HG03175 (cell line): ENCODE data around the gene ADAR.

Source experiments
- ATAC-seq: cut with Tn5 transposase; IDR thresholded peaks from one replicate; pipeline ENCODE4 v1.9.1; 2021; ENCODE audit warnings: mild to moderate bottlenecking, moderate library complexity; ENCODE audit not compliant: unreplicated experiment

ADAR gene

DNA sequence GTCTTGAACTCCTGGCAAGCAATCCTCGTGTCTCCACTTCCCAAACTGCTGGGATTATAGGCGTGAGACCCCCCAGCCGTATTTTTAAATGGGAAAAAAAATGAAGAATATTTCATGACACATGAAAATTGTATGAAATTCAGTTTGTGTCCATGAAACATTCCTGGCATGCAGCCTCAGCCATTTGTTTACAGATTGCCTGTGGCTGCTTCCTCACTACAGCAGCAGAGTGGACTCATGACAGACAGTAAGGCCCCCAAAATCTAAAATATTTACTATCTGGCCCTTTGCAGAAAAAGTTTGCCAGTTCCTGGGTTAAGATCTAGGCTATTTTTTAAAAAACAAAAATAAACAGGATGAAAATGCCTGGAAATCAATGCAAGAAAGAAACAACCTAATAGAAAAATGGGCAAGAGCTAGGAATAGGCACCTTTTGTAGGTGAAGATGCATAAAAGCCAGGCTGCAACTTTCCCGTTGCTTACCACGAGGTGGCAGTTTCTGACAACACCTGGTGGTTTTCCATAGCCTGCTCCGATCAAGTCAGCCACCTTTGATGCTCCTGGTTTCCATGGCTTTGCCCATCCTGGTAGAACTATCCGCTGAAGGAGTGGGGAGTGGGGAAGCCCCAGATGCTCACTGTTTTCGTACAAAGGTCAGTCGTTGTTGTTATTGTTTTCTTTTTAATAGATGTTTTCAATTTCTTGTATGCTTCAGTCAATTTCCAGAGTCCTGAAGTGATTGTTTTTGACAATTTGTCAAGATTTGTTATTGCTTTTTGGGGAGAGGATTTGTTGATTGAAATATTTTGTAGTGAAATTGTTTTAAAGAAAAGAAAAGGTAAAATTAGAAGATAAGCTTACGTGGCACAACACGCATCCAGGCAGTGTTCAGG, 73.8 kb downstream of the ADAR start:
- no peak for ATAC-seq
